HCT116 (cell line): ENCODE measurements around the gene SNCAIP. TPM values are rescaled to one million over a fixed set of nuclear protein-coding genes. Genes with fewer than 3 reads are reported as not detected.

ENCODE experiments used
- ATAC-seq: fragments of 200-7000 bp; cut with Tn5 transposase; 2 replicates; pipeline ENCODE4 v1.9.1; 2020; ENCODE audit warnings: mild to moderate bottlenecking, moderate library complexity
- BruUV-seq: library from RNA; stranded (reverse); fragments of 400-500 nt; replicated peaks from 2 replicates; lab custom pipeline; 2021; lab: Mats Ljungman, UMichigan
- CTCF ChIA-PET: fragments of 300-600 bp; sonication (Branson Sonifier 250); formaldehyde crosslinking; loops from one replicate; lab custom pipeline; 2021; ENCODE audit warnings: antibody characterized with exemption; lab: Charles Lee
- POLR2A ChIA-PET: fragments of 300-600, 350-600 bp; sonication (Branson Sonifier 250); formaldehyde crosslinking; loops from one replicate; lab custom pipeline; 2021; ENCODE audit warnings: antibody characterized with exemption; lab: Charles Lee
- RAD21 ChIA-PET, 2 experiments: fragments of 300-600 bp; sonication (Branson Sonifier 250); formaldehyde crosslinking; loops; one replicate each; lab custom pipeline; 2023; ENCODE audit warnings: low total read pairs in 2 of 2; ENCODE audit not compliant: uncharacterized antibody in 2 of 2, unreplicated experiment in 2 of 2, low non-redundant PET in 1 of 2; lab: Charles Lee
- DNase-seq: peaks from one replicate; pipeline ENCODE4 v3.0.0-alpha.2; 2010; ENCODE audit warnings: low read depth, low spot score
- H2AFZ ChIP-seq: fragments of 200-600 bp; shearing (Covaris generic), sonication (generic); 2 replicates; pipeline ENCODE4 v1.6.1; 2017; ENCODE audit warnings: low read depth, mixed run types, mixed read lengths, antibody characterized with exemption, low read length; ENCODE audit not compliant: poor library complexity, severe bottlenecking
- H3K27ac ChIP-seq: 2 replicates; pipeline ENCODE4 v1.5.1; 2012; ENCODE audit warnings: low read depth, low read length
- H3K27me3 ChIP-seq: fragments of 200-600 bp; sonication (generic); 2 replicates; pipeline ENCODE4 v1.6.1; 2016; ENCODE audit warnings: mixed run types, low read length, mixed read lengths; ENCODE audit not compliant: insufficient read depth
- H3K36me3 ChIP-seq, 2 experiments: fragments of 200-500 bp in 1 of 2; fragments of 200-600 bp in 1 of 2; sonication (Bioruptor generic) in 1 of 2; sonication (generic) in 1 of 2; 2 replicates each; pipeline versions ENCODE4 v1.5.1 to v1.6.1; 2014 to 2016; ENCODE audit warnings: low read length in 2 of 2, inconsistent platforms in 1 of 2, mixed read lengths in 1 of 2, mixed run types in 1 of 2; ENCODE audit not compliant: insufficient read depth in 2 of 2, control insufficient read depth in 1 of 2
- H3K4me1 ChIP-seq, 2 experiments: fragments of 200-600 bp in 1 of 2; sonication (generic) in 1 of 2; 2 replicates each; pipeline versions ENCODE4 v1.5.1 to v1.6.1; 2012 to 2017; ENCODE audit warnings: low read length in 2 of 2, inconsistent platforms in 1 of 2, mild to moderate bottlenecking in 1 of 2, mixed read lengths in 1 of 2, mixed run types in 1 of 2, moderate library complexity in 1 of 2; ENCODE audit not compliant: insufficient read depth in 2 of 2, control insufficient read depth in 1 of 2
- H3K4me2 ChIP-seq: fragments of 200-600 bp; sonication (generic); 2 replicates; pipeline ENCODE4 v1.6.1; 2017; ENCODE audit warnings: mixed run types, low read length, mixed read lengths
- H3K4me3 ChIP-seq, 2 experiments: fragments of 200-600 bp in 1 of 2; sonication (generic) in 1 of 2; replicated peaks in 1 of 2; 2 replicates each; pipeline ENCODE4 v1.5.1; 2011 to 2016; ENCODE audit warnings: low read length in 2 of 2, control low read depth in 1 of 2, low read depth in 1 of 2, mild to moderate bottlenecking in 1 of 2, mixed read lengths in 1 of 2, mixed run types in 1 of 2
- H3K79me2 ChIP-seq: fragments of 200-600 bp; sonication (generic); 2 replicates; pipeline ENCODE4 v1.6.1; 2017; ENCODE audit warnings: mild to moderate bottlenecking, mixed run types, low read length, moderate library complexity, mixed read lengths; ENCODE audit not compliant: insufficient read depth
- H3K9ac ChIP-seq: fragments of 200-600 bp; sonication (generic); 2 replicates; pipeline ENCODE4 v1.6.1; 2016; ENCODE audit warnings: low read length, mixed read lengths
- H3K9me2 ChIP-seq: fragments of 200-600 bp; sonication (generic), shearing (Covaris generic); 2 replicates; pipeline ENCODE4 v1.6.1; 2017; ENCODE audit warnings: mixed run types, mild to moderate bottlenecking, moderate library complexity; ENCODE audit not compliant: insufficient read depth
- H3K9me3 ChIP-seq, 2 experiments: fragments of 200-500 bp in 1 of 2; fragments of 200-600 bp in 1 of 2; sonication (Bioruptor generic) in 1 of 2; sonication (generic) in 1 of 2; 2 replicates each; pipeline ENCODE4 v1.6.1; 2014 to 2017; ENCODE audit warnings: low read length in 2 of 2, mixed read lengths in 2 of 2, inconsistent platforms in 1 of 2, low read depth in 1 of 2, mild to moderate bottlenecking in 1 of 2, mixed run types in 1 of 2, moderate library complexity in 1 of 2; ENCODE audit not compliant: control insufficient read depth in 1 of 2, insufficient read depth in 1 of 2
- H4K20me1 ChIP-seq: fragments of 200-600 bp; sonication (generic), shearing (Covaris generic); 2 replicates; pipeline ENCODE4 v1.6.1; 2017; ENCODE audit warnings: mixed run types, mild to moderate bottlenecking, moderate library complexity; ENCODE audit not compliant: insufficient read depth
- ELF1 ChIP-seq: IDR thresholded peaks from 2 replicates; pipeline ENCODE4 v1.6.1; 2012; ENCODE audit warnings: low read depth, borderline replicate concordance
- EZH2phosphoT487 ChIP-seq: fragments of 200-600 bp; IDR thresholded peaks from 2 replicates; pipeline ENCODE4 v1.6.1; 2018; ENCODE audit warnings: antibody characterized with exemption, borderline replicate concordance
- FOSL1 ChIP-seq: IDR thresholded peaks from 2 replicates; pipeline ENCODE4 v1.6.1; 2012; ENCODE audit warnings: low read depth
- POLR2A ChIP-seq: IDR thresholded peaks from 2 replicates; pipeline ENCODE4 v1.7.0; 2011; ENCODE audit warnings: borderline replicate concordance; ENCODE audit not compliant: insufficient read depth, insufficient read length; ENCODE audit errors: extremely low read depth
- TCF7L2 ChIP-seq: IDR thresholded peaks from 2 replicates; pipeline ENCODE4 v1.7.0; 2011; ENCODE audit warnings: borderline replicate concordance, inconsistent platforms; ENCODE audit not compliant: insufficient read depth, insufficient read length; ENCODE audit errors: extremely low read depth
- intact Hi-C: fragments of 100-400 bp; cut with micrococcal nuclease; formaldehyde crosslinking; loops from 2 replicates; pipeline ENCODE4 v1.10.0; 2022
- total RNA-seq: library from RNA; stranded (reverse); gene quantifications from one replicate; pipeline ENCODE4 v1.2.1, GENCODE V29; 2021; ENCODE audit not compliant: unreplicated experiment
- TF ChIP-seq, protein P1 (sequence below): IDR thresholded peaks from 2 replicates; pipeline ENCODE4 v1.6.1; 2011; ENCODE audit warnings: mild to moderate bottlenecking, low read length, moderate library complexity; ENCODE audit not compliant: insufficient replicate concordance; ENCODE audit errors: extremely low read depth
- TF ChIP-seq, protein P2 (sequence below): IDR thresholded peaks from 2 replicates; pipeline ENCODE4 v1.6.1; 2012
- TF ChIP-seq, protein P3 (sequence below), 3 experiments: fragments of 200-600 bp in 1 of 3; sonication (generic) in 1 of 3; IDR thresholded peaks in 2 of 3; conservative IDR thresholded peaks in 1 of 3; 2 replicates each; pipeline ENCODE4 v1.5.1; 2012 to 2017; ENCODE audit warnings: low read depth in 2 of 3, low read length in 2 of 3, antibody characterized with exemption in 1 of 3, borderline replicate concordance in 1 of 3, control low read depth in 1 of 3, mild to moderate bottlenecking in 1 of 3, mixed read lengths in 1 of 3, mixed run types in 1 of 3, moderate library complexity in 1 of 3; ENCODE audit not compliant: insufficient read depth in 1 of 3
- TF ChIP-seq, protein P4 (sequence below): IDR thresholded peaks from 2 replicates; pipeline ENCODE4 v1.6.1; 2012

The SNCAIP gene
- total RNA-seq, 1 experiment from 2014 or later, result not detected

DNA sequence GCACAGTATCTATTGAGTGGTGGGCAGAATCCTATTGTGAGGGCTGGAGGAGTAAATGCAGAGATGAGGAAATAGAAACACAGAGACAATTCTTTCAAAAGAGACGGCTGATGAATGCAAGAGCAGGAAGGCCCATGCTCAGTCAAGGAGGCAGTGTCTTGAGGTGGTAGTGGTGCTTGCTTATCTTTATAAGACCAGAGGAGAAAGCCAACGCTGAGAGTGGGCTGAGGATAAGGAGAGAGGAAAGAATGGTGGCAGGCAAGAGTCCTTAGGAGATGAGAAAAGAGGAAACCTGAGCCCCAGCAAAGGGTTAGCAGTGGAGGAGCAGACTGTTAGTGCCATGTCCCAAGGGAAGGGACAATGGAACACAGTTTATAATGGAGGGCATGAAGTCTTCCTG is 86.0 kb downstream of the SNCAIP start (continued):
- TF ChIP-seq, protein P1, sequence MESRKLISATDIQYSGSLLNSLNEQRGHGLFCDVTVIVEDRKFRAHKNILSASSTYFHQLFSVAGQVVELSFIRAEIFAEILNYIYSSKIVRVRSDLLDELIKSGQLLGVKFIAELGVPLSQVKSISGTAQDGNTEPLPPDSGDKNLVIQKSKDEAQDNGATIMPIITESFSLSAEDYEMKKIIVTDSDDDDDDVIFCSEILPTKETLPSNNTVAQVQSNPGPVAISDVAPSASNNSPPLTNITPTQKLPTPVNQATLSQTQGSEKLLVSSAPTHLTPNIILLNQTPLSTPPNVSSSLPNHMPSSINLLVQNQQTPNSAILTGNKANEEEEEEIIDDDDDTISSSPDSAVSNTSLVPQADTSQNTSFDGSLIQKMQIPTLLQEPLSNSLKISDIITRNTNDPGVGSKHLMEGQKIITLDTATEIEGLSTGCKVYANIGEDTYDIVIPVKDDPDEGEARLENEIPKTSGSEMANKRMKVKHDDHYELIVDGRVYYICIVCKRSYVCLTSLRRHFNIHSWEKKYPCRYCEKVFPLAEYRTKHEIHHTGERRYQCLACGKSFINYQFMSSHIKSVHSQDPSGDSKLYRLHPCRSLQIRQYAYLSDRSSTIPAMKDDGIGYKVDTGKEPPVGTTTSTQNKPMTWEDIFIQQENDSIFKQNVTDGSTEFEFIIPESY, result no peak
- TF ChIP-seq TCF7L2 (no peak), ELF1 (no peak), EZH2phosphoT487 (no peak), POLR2A (no peak)
- TF ChIP-seq, protein P2, sequence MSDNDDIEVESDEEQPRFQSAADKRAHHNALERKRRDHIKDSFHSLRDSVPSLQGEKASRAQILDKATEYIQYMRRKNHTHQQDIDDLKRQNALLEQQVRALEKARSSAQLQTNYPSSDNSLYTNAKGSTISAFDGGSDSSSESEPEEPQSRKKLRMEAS, result no peak

DNA sequence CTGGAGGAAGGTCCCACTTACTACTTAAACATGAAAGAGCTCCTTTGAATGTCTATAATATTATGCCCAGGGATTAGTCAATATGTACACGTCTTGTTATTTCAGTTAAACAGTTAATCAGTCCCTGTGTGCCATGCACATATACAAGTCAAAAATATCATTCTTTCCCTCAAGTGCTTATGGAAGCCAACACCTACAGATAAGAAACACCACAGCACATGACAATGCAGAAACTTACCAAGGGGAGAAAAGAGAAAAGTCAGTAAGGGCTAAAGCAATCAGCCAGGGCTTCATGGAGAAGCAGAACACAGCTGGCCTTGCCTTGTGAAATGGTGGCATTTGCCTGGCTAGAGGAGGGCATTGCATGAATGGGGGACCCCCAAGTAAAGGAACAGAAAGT is 88.3 kb downstream of the SNCAIP start:
- intact Hi-C loops, result no loop called here
- POLR2A ChIA-PET, result no interaction called here
- Histone ChIP-seq H3K9me3 (no peaks in the 10 kb centered on the region), H3K4me3 (no peak overlapping the region), H3K4me1 (no peaks in the 10 kb centered on the region), H4K20me1 (no peaks in the 10 kb centered on the region), H3K79me2 (no peaks in the 10 kb centered on the region), H3K27ac (no peak overlapping the region), H3K9ac (no peak overlapping the region), H3K9me2 (no peaks in the 10 kb centered on the region), H2AFZ (no peak overlapping the region), H3K36me3 (no peaks in the 10 kb centered on the region), H3K27me3 (no peaks in the 10 kb centered on the region), H3K4me2 (no peak overlapping the region)
- no peak for DNase-seq
- RAD21 ChIA-PET, result no interaction called here
- no TSS peak for BruUV-seq
- CTCF ChIA-PET, result no interaction called here
- TF ChIP-seq, protein P3, sequence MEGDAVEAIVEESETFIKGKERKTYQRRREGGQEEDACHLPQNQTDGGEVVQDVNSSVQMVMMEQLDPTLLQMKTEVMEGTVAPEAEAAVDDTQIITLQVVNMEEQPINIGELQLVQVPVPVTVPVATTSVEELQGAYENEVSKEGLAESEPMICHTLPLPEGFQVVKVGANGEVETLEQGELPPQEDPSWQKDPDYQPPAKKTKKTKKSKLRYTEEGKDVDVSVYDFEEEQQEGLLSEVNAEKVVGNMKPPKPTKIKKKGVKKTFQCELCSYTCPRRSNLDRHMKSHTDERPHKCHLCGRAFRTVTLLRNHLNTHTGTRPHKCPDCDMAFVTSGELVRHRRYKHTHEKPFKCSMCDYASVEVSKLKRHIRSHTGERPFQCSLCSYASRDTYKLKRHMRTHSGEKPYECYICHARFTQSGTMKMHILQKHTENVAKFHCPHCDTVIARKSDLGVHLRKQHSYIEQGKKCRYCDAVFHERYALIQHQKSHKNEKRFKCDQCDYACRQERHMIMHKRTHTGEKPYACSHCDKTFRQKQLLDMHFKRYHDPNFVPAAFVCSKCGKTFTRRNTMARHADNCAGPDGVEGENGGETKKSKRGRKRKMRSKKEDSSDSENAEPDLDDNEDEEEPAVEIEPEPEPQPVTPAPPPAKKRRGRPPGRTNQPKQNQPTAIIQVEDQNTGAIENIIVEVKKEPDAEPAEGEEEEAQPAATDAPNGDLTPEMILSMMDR (IDR thresholded peaks at IDR 0.05 in 2 of 3, conservative IDR thresholded peaks at IDR 0.05 in 1 of 3; ENCODE audit: borderline replicate concordance in 1 of 3, insufficient read depth in 1 of 3, low read depth in 2 of 3, low read length in 2 of 3), result no peak
- TF ChIP-seq FOSL1, result no peak
- TF ChIP-seq, protein P4, sequence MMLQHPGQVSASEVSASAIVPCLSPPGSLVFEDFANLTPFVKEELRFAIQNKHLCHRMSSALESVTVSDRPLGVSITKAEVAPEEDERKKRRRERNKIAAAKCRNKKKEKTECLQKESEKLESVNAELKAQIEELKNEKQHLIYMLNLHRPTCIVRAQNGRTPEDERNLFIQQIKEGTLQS, result no peak
- ATAC-seq, result no peak
